C4-2B (cell line): ENCODE results near the gene EZH2.

Source experiments
- H3K27ac ChIP-seq: fragments of 450-650 bp; 2 replicates; pipeline ENCODE4 v1.5.1; 2017
- CTCF ChIP-seq: fragments of 450-650 bp; conservative IDR thresholded peaks from 2 replicates; pipeline ENCODE4 v1.5.1; 2017; ENCODE audit warnings: mild to moderate bottlenecking
- ZFX ChIP-seq: fragments of 450-650 bp; IDR thresholded peaks from 2 replicates; pipeline ENCODE4 v1.6.1; 2017

The EZH2 gene

DNA sequence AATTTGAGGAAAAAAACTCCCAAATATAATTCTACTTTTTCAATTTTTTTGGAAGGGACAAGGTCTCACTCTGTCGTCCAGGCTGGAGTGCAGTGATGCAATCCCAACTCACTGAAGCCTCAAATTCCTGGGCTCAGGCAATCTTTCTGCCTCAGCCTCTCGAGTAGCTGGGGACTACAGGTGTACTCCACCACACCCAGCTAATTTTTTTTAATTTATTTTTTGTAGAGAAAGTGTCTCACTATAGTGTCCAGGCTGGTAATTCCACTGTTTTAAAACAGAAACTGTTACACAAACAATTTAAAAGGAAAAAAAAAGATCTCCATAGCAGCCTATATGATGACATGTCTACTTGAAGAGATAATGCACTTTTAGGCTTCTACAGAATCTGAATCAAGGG lies 25.6 kb downstream of the EZH2 start:
- H3K27ac ChIP-seq: no peak overlapping the region
- TF ChIP-seq CTCF (no peak), ZFX (no peak)

- H3K27ac ChIP-seq: no peak overlapping the region
- no peak for TF ChIP-seq CTCF
- no peak for TF ChIP-seq ZFX
Measured at GRCh38 chr7:148856891-148857290, 27.2 kb downstream of the EZH2 start.

- TF ChIP-seq CTCF (peak; percentile 78), ZFX (no peak)
- no peak overlapping the region for H3K27ac ChIP-seq
Measured at GRCh38 chr7:148856578-148856881, 27.6 kb downstream of the EZH2 start.

DNA sequence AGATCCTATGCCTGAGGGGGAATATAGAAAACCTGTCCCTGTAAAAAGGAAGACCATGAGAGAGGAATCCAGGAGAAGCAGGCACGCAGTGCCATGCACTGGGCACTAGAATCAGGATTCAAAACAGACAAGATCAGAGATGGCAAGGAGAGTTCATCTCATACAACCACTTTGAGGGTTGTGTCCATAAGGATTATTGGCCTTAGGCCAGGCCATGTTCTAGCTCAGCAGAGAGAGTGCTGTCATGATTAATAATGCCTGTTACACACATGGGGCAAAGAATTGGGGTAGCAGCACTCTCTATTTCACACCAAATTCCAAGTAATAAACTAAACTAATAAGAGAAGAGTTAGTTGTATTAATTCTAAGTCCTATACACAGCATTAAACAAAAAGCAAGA lies 29.1 kb downstream of the EZH2 start:
- H3K27ac ChIP-seq: no peak overlapping the region
- TF ChIP-seq CTCF (no peak), ZFX (no peak)

DNA sequence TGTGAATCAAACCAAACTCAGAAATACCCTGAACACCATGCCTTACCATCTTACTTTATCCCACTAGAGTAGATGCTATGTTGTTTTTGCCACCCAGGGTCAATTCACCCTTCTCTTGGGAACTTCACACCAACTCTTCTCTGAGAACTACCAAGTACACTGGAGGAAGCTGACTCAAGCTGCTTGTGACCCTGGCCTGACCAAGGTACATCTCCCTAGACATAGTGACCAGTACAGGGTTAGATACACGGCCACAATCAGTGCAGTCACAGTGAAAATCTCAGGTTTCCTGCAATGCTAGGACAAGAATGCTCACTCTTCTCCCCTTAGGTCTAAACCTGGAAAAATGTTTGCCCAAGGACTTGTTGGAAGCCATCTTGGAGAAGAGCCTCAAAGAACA lies 31.8 kb downstream of the EZH2 start:
- H3K27ac ChIP-seq: no peak overlapping the region
- TF ChIP-seq CTCF (no peak), ZFX (no peak)

GRCh38 chr7:148850564-148850963 lies 33.5 kb downstream of the EZH2 start:
- H3K27ac ChIP-seq: no peak overlapping the region
- TF ChIP-seq ZFX (no peak), CTCF (no peak)

DNA sequence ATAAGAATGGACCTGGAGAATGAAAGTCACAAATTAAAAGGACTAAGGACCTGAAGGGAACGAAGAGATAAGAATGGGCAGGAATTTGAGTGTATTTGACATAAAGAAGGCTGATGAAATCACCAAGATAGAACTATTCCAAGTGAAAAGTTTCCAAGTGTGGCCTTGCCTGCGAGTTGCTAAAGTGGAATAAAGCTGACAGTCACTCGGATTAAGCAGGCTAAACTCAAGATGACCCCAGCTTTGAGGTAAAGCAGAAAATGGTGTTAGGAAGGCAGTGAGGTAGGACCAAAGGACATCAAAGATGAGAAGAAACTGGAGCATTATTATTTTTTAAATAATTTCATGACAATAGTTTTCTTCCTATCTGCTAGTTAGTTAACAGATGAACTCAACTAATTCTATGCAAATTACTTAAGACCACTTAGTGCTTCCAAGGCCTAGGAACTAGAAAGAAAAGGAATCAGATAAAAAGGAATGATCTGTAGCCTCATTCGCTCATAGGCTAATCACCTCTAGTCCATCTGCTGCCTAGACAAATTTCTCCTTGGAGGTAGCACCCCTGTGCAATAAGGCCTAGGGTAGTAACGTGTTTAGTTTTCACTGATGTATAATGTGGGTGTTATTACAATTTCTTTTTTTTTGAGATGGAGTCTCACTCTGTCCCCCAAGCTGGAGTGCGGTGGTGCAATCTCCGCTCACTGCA lies 34.5 kb downstream of the EZH2 start:
- TF ChIP-seq CTCF (no peak), ZFX (no peak)
- no peak overlapping the region for H3K27ac ChIP-seq
